ENCODE measurements around the gene ATF7IP. TPM values are rescaled to one million over a fixed set of nuclear protein-coding genes. Genes with fewer than 3 reads are reported as not detected.

Gene ATF7IP
- total and polyA plus RNA-seq, 2 experiments from 2014 or later = 42.8 to 100 TPM

DNA sequence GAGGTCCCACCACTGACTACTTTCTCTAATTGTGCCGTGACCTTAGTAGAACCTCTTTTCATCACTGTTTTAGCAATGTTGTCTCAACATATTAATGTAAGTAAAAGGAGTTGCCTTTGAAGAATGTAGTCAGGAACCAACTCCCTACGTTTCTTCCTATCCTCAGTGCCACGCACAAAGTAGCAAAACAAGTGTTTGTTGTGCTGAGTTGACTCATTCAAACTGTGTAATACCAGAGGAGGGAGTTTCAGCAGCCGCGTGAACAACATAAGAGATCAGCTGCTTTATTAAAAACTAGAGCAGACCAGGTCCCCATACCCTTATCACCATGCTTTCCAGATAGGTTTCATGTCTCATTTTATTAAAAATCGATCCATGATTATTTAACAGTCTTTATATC, 183.1 kb downstream of the ATF7IP start:
- TF ChIP-seq CTCF (IDR thresholded peaks at IDR 0.05; ENCODE audit: low read depth, low read length) = no peak
- Histone ChIP-seq H3K36me3 (no peaks in the 10 kb centered on the region), H3K27me3 (no peaks in the 10 kb centered on the region), H3K4me3 (no peak overlapping the region), H3K9me3 (ENCODE audit: low read depth) (no peaks in the 10 kb centered on the region), H3K27ac (no peak overlapping the region), H3K4me1 (ENCODE audit: low read depth) (peaks cover 9% of the 10 kb centered on the region)
- no peak for DNase-seq (ENCODE audit: low read depth in 1 of 2, low spot score in 1 of 2)

Other genes starting within 250 kb of the ATF7IP start
- 3.7 and 10.0 TPM in 2 replicates for gene PLBD1, start 202.2 kb downstream of the ATF7IP start, total RNA-seq
- 9.0 and 12.9 TPM in 2 replicates for gene PLBD1, start 202.2 kb downstream of the ATF7IP start, polyA plus RNA-seq

Measured in cardiac muscle cell (in vitro differentiated cells and primary cell).